HG03095 (cell line): ENCODE measurements around the gene HBP1.
A peak's percentile ranks its signal among the peaks of the same experiment; 100 is the strongest.
"Not testable (repeated sequence)": the region's sequence is repeated elsewhere in the genome, so short reads cannot be mapped to it uniquely, and the experiment has no call there.

Source experiments
- ATAC-seq: cut with Tn5 transposase; IDR thresholded peaks from one replicate; pipeline ENCODE4 v1.9.1; 2021; ENCODE audit warnings: moderate library complexity; ENCODE audit not compliant: unreplicated experiment

The HBP1 gene

DNA sequence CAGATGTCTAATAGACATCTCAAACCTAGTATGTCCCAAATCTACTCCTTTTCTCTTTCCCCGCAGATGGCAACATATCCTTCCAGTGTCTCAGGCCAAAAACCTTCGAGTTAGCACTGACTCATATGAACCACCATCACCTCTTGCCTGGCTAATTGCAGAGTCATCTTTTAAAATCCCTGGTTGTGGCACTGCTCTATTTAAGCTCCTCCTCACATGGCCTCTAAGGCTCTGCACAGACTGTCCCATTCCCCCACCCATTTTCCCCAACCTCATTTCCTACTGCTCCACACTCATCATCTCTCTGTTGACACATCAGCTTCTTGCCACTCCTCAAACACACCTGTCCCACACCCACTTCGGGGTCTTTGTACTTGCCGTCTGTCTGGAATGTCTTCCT is 16.8 kb upstream of the HBP1 start:
- ATAC-seq: no peak

DNA sequence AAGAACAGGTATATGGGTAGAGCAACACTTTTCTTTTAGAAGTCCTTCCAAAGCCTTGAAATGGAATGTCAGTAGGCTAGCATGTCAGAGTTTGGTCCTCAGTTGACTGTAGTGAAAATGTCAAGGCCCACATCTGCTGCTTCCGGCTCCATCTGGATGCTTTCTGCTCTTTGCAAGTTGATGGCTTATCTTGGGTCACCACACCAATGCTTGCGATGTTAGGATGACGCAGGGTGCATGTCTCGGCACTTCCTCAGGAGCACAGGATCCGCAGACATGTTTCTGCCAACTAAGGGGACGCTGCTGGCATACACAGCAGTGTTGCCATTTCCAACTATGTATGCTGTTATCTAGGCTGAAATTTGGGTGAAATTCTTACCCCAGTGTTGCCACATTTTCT is 14.0 kb upstream of the HBP1 start:
- no peak for ATAC-seq

DNA sequence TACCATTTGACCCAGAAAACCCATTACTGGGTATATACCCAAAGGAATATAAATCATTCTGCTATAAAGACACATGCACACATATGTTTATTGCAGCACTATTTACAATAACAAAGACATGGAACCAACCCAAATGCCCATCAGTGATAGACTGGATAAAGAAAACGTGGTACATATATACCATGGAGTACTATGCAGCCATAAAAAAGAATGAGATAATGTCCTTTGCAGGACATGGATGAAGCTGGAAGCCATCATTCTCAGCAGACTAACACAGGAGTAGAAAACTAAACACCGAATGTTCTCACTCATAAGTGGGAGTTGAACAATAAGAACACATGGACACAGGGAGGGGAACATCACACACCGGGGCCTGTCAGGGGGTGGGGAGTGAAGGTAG is 13.1 kb upstream of the HBP1 start:
- not testable (repeated sequence) for ATAC-seq

DNA sequence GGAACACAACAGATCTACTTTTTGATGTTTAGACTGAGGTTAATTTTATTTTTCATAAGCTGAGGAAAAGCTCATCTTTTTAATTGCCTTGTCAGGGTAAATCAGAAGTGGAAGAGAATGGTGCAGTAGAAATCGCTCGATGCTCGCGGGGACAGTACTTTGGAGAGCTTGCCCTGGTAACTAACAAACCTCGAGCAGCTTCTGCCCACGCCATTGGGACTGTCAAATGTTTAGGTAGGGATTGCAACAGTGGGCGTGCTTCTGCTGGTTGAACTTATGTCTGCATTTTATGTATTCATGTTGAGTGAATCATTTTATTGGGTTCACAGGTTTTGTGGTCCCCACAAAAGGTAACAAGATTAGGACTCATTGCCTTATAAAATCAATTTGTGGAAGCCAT is 11.7 kb upstream of the HBP1 start:
- no peak for ATAC-seq

DNA sequence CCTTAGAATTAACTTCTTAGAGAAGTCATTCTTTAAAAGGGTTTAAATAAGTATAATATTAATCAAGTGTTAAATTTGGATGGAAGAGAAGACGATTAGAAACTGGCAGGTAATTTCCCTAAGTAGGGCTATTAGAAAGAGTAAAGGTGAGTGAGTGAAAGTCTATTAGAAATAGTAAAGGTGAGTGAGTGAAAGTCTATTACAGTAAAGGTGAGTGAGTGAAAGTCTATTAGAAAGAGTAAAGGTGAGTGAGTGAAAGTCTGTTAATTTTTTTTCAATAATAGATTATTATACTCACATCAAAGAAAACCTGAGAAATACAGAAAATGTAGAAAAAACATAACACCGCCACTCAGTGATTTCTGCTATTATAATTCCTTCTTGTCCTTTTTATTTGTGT is 10.8 kb upstream of the HBP1 start:
- no peak for ATAC-seq

DNA sequence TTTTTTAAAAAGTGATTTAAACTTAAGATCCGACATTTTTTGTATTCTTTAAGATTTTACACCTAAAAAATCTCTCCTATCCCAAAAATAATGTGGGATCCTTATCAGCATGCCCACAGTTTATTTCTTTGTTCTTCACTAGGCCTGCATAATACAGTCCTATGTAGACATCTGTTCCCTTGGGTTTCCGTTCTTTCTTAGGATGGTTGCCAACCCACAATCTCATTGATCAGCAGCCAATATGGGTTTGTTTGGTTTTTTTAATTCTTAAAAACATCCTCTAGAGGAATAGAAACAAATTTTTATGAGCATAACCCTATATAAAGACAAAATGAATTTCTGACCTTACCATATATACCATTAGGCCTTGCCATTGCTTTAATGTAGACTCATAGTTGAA is 8.4 kb upstream of the HBP1 start:
- no peak for ATAC-seq

DNA sequence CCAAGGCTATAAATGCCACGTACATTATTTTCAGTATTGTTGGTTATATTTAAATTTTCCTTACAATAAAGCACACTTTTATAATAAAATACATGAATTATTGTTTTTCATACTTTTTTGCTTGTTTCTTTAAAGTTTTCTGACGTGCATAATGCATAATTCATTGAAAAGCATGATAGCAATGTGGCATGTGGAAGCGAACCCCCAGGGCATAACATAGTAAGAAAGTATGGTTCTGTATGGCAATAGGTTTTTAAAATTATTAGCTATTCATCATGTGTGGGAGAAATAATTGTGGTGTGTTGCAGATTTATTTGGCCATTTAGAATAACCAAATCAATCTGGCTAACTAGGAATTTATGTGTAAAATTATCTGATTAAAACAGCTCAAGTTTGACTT is 7.4 kb upstream of the HBP1 start:
- no peak for ATAC-seq

DNA sequence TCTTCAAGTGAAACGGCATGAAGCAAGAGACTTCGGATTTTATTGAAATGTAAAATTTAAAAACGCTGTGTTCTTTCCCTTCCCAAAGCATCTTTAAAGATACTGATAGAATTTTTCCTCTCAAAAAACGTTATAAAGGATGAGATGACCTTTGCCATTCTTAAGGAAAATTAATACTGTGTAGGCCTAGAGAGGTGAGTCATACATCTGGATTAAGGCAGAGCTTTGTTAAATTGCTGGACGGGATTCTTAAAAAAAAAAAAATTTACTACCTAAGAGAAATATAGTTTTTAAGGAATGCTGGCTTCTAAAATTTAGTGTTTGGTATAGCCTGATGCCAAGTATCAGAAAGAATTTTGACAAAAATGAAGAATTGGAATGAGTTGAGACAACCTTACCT is 6.3 kb upstream of the HBP1 start:
- no peak for ATAC-seq

DNA sequence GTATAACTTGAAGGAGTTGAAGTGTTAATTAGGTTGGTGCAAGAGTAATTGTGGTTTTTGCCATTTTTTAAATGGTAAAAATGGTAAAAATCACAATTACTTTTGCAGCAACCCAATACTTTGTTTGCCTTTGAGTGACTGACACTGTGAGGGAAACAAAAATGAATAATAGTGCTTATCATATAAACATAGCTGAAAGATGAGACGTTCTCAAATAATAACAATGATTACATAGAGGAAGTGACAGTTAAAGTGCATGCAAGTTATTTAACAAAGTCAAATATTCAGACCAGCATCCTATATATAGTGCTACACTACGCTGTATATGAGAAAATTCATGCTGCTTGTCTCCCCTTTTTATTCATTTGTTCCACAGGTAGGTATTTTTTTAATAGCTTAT is 4.7 kb upstream of the HBP1 start:
- no peak for ATAC-seq

DNA sequence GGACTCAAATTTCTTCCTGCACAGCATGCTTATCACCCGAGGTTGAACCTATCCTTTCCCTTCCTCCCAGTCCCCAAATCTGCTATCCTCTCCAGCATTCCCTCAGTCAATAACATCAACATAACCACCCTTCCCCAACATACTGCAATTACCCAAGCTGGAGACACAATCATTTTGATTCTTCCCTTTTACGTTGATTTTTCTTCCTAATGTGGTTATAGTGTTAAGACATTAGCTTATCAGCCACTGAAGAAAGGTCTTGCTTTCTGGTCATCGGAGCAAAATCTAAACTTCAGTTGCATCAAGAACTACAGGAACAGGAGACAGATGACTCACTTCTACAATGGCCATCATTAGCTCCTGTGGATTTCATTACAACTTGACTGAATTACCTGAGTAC is 3.5 kb upstream of the HBP1 start:
- ATAC-seq: no peak

DNA sequence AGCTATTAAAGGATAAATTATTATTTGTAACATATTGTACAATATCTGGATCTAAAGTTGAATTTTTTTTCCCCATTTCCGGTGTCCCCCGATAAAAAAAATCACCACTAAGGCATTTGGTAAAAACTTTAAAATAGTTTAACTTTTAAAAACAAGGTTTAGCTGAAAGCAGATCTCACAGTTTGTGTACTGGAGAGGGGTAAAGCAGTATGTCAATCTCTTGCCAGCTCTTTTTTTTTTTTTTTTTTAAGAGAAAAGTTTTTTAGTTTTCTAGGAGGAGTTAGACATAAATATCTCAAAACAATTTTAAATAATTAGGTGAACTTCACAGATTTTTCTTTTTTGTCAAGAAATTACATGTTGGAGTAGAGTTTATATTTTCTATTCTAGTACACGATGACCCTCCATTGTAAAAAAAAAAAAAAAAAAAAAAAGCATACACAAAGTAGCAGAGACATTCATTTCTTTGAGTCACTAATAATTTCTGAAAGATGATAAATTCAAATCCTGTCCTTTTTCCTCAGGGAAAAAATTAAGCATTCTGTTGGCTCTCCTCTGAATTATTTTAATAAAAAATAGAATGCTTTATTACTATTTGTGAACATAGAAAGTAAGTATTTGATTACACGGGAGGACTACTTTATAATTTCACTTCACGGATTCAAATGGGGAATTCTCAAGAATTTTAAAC is 1.9 kb upstream of the HBP1 start:
- no peak for ATAC-seq

DNA sequence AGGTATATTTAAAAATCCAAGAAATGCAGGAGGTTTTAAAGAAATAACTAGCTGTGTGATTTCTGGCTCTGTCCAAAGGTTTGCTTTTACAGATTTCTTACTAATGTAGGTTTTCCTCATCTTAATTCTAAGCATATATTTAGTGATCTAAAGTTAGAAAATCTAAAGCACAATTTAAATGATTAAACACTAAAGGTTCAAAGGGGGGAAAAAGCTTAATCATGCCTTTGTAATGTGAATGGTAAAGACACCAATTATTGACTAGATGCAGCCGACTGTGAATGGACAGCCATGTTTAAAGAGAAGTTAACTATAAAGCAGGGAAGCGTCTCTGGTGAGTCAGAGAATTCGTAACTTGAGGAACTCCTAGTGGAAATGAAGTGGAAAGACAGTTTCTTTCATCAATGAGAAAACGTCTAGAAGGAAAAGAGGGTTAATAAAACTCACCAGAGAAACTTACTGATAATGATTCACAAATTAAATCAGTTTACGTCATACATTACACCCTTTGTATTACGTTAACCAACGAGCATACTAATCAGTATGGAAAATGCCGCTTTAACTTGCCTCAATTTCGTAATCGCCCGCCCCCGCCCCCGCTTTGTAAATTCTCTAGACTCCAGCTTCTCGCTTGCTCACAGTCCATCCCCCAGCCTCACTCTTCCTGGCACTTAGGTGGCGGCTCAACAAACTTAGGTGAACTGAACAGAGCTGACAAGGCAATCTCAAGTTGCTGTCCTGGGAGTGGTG is 1.1 kb upstream of the HBP1 start:
- ATAC-seq: no peak

DNA sequence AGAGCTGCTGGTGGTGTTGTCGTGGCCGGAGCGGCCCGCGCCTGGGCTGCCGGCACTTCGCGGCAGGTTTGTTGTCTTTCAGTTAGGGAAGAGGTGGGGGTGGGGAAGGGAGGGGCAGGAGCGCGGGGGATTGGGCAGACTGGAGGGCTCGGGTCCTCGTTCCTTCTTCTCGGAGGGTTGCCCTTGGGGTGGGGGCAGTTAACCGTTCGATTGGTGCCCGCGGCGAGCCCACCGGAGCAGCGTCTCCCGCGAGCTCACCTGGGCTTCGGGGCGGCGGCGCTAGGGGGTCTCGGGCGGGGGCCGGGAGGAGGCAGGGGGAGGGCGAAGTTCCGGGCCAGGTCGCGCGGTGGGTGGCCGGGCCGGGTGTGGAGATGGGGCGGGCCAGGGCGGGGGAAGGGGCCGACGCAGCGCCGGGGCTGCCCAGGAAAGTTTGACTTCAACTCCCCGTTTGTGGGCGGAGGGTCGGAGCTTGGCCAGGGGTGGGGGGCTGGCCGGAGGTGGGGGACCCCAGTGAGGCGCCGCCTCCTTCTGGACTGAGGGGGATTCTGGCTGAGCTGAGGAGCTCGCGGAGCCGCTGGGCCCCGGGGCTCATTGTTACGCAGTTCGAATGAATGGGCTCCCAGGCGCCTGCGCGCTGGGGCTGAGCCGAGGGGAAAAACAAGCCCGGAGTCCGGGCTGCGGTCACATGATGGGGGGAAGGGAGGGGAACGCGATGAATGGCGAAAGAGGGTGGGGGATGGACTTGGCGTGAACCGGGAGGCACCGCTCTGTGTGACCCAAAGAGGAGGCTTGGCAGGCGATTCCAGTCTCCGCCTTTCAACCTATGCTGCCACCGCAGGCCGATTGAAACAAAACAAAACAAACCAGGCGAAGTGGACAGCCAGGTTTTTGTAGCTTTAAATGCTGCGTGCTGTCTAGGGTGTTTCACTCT is 582 bp downstream of the HBP1 start:
- ATAC-seq: peak; percentile 24

DNA sequence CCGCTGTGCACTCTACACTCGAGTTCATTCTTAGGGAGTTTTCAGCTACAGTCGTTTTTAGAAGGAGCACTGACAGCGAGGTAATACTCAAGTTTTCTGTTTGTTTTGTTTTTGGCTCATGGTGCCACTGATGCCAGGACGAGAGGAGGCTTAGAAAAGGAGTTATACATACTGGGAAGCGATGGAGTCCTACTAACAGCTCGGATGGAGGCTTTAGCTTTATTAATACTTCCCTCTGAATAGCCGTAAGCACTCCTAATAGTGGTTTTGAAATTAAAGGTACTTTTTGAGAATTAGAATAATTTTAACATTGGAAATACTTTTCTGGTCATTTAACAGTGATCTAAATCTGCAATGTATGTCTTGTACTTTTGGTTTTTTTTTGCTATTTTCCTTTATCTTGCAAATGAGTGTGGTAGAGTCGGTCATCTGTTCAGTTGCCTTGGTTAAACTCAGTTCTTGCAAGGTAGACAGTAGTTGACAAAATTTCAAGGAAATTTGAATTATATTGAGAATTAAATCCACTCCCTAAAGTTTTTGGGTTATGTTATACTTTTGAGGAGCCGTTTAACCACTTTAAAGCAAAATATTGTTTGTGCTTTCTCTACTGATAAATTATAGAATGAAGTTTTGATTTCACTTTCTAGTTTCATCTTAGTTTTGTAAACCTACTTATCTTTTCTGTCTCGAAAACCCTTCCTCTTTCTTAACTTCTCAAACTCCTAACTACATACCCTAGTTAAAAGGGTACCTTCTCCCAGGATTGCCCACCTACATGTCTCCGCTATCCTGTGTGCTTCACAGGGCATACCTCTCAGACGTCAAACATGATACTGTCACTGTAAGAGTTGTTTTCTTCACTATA is 1.5 kb downstream of the HBP1 start:
- ATAC-seq: no peak

DNA sequence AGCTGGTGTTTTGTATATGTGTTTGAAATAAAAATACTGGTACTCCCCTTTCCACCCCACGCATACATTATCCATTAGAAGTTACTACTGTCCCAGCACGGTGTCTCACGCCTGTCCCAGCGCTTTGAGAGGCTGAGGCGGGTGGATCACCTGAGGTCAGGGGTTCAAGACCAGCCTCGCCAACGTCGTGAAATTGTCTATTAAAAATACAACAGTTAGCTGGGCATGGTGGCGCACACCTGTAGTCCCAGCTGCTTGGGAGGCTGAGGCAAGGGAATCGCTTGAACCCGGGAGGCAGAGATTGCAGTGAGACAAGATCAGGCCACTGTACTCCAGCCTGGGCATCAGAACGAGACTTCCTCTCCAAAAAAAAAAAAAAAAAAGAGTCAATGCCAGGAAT is 2.7 kb downstream of the HBP1 start:
- ATAC-seq: no peak

DNA sequence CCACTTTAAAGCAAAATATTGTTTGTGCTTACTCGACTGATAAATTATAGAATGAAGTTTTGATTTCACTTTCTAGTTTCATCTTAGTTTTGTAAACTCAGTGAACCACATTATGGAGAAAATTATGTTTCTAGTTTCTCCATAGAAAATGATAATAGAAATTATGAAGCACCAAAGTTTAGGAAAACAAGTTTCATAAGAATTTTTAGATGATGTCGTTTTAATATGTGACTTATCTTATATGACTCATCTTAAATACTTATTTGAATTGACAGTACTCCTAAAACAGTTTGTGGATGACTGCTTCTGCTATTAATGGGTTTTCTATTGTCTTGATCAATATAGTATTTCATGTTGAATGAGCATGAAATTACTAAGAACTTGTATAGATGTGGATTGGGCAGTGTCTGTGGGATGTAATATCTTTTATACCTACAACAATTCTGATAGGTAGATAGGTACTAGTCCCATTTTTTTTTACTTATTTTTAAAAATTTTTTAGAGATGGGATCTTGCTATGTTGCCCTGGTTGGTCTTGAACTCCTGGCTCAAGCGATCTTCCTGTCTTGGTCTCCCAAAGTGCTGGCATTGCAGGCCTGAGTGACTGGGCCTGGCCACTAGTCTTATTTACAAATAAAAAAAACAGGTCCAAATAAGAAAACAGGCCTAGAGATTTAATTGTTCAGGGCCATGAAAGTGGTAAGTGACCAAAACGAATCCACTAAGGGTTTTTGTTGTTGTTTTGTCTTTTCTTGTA is 3.7 kb downstream of the HBP1 start:
- no peak for ATAC-seq

DNA sequence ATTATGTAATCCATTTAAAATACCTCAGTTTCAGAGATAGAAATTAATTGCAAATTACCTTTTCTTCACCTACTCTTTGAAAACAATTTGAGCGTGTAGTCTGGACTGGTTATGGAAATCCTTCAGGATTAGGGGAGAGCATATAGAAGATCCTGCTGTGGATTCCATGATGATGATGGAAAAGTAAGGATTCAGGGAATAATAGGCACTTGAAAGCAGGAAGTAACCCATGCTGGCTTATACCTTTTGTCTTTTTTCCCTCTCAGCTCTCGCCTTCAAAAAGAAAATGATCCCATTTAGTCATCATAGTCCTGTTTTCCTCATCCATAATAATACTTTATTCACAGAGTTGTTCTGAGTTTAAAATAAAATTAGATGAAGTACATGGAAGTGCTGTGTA is 4.4 kb downstream of the HBP1 start:
- ATAC-seq: no peak

DNA sequence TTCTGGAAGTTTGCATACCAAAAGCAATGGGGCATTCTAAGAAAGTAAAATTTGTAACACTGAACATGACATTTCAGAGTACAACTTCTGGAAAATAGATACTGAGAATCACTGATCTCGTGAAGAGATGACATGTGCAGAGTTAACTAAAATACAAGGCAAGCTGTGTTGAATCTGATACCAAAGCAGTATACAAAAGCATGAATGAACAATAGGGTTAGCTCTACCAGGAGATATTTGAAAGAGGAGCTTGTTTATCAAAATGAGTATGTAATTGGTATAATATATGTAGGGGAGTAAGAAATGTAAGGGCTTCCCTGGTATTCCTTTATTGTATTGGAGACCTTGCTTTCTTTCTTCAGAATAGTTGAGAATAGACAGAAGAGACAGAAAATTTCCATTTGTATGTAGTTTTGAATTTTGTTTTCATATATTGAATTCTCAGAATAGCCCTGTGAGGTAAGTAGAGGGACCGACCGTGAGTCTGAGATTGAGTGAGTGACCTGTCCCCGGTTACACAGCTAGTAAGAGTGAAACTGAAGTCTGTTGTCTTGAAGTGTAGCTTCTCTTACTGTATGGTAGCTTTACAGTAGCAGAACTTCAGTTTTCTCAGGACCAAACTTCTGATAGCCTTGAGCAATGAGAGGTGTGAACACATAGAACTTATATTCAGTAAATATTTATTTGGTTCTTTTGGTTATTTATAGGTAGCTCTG is 5.0 kb downstream of the HBP1 start:
- ATAC-seq: peak; percentile 54
